Thymus (tissue), 11 donors: ENCODE data around the gene LRSAM1. TPM values are rescaled to one million over a fixed set of nuclear protein-coding genes. Genes with fewer than 3 reads are reported as not detected.

Experiments
- DNase-seq, 9 donors: peaks; one replicate each; pipeline ENCODE4 v3.0.0-alpha.2; 2013; ENCODE audit warnings: low spot score in 9 of 9, low read depth in 6 of 9, missing footprints in 1 of 9
- H3K27ac ChIP-seq, 2 donors: one replicate each; pipeline ENCODE4 v1.5.1; 2013; ENCODE audit warnings: control low read depth in 1 of 2, low read depth in 1 of 2, low read length in 1 of 2, mild to moderate bottlenecking in 1 of 2, moderate library complexity in 1 of 2
- H3K27me3 ChIP-seq, 2 donors: one replicate each; pipeline ENCODE4 v1.5.1; 2013; ENCODE audit warnings: low read length in 1 of 2; ENCODE audit not compliant: control insufficient read depth in 2 of 2, insufficient read depth in 1 of 2
- H3K36me3 ChIP-seq, 2 donors: one replicate each; pipeline ENCODE4 v1.5.1; 2013; ENCODE audit warnings: low read length in 1 of 2, mild to moderate bottlenecking in 1 of 2, moderate library complexity in 1 of 2; ENCODE audit not compliant: control insufficient read depth in 2 of 2, insufficient read depth in 2 of 2
- H3K4me1 ChIP-seq, 2 donors: one replicate each; pipeline ENCODE4 v1.5.1; 2013; ENCODE audit warnings: low read length in 2 of 2; ENCODE audit not compliant: control insufficient read depth in 2 of 2, insufficient read depth in 2 of 2
- H3K4me3 ChIP-seq, 2 donors: one replicate each; pipeline ENCODE4 v1.5.1; 2013; ENCODE audit warnings: low read length in 2 of 2, control low read depth in 1 of 2, mild to moderate bottlenecking in 1 of 2
- H3K9me3 ChIP-seq, 2 donors: one replicate each; pipeline ENCODE4 v1.5.1; 2013; ENCODE audit warnings: low read length in 1 of 2, mild to moderate bottlenecking in 1 of 2; ENCODE audit not compliant: control insufficient read depth in 2 of 2, insufficient read depth in 1 of 2
- WGBS: extraction: QIAGEN DNeasy Blood & Tissue Kit; methylation state at CpG from one replicate; pipeline ENCODE4 v1.1.7; 2013; 5-methylcytosine and 5-hydroxymethylcytosine counted together
- polyA plus RNA-seq: library from polyadenylated mRNA; stranded (reverse); fragments of 200-250 nt; gene quantifications from one replicate; pipeline ENCODE4 v1.2.3, GENCODE V29; 2013
- total RNA-seq: library from RNA; stranded (reverse); fragments of 120-200 nt; gene quantifications from one replicate; pipeline ENCODE4 v1.2.4, GENCODE V29; 2013
- donor health status: healthy.

LRSAM1 gene
- total and polyA plus RNA-seq, 2 donors = 4.1 to 24.1 TPM

DNA sequence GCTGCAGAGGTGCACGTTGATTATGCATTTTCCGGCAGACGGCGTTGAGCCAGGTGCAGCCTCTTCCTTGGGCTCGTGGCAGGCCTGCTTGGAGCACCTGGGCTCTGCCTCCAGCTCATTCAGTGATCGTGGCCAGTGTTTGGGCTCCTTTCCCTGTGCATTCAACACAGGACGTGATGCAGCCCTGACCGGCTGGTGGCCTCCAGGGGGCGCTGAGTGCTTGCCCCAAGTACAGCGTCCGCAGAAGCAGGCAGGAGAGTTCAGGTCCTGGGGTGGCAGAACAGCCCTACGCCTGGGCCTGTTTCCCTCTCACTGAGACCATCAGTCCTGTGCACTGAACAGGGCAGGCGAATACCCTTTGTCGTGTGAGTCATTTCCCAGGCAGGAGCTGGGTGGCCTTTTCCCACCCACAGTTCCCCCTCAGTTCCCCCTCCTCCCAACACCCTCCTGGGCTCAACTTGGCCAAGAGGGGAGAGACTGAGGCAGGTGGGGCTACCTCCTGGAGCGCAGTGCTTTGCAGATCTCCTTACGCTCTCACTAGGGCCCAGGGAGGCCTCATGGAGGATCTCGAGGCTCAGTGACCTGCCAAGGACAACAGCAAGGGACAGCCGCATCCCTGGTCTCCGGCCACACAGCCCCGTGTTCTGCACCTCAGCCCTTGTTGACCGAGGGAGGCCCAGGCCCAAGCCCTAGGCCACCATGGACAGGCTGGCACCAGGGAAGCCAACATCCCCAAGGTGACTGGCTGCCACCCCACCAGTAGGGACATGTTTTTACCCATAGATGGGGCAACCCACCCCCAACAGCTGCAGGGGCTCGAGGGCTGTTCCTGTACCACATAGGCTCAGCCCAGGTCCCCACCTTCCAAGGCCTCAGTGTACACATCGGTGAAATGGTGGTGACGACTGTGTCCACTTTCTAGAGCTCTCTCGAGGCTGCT lies 52.9 kb downstream of the LRSAM1 start:
- no peaks in the 10 kb centered on the region for H3K36me3 ChIP-seq
- no peak overlapping the region for H3K27ac ChIP-seq
- no peaks in the 10 kb centered on the region for H3K9me3 ChIP-seq
- no peaks in the 10 kb centered on the region for H3K27me3 ChIP-seq
- H3K4me3 ChIP-seq = no peak overlapping the region
- DNase-seq = peak; percentile 47 to 85 (median 71)
- peaks cover 0 to 2% of the 10 kb centered on the region in 2 donors for H3K4me1 ChIP-seq
- 72% methylated on average over 25 of the region's 25 CpGs for WGBS

DNA sequence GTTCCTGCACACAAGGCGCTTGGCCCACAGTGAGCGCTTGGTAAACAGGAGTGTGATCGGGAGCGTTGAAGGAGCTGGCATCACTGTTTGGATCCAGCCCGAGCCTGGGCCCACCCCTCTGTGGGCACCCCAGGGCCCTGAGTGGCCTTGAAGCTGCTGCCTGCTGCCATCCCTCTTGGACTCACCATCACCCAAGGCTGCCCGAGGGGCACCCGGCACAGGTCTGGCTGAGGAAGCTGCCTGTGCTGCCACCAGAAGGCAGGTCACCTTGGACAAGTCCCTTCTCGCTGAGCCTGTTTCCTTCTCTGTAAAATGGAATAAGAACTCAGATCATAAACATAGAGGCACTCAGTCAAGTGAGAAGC lies 53.6 kb downstream of the LRSAM1 start:
- H3K27me3 ChIP-seq = no peaks in the 10 kb centered on the region
- no peak overlapping the region for H3K27ac ChIP-seq
- DNase-seq = no peak
- no peaks in the 10 kb centered on the region for H3K9me3 ChIP-seq
- H3K4me3 ChIP-seq = no peak overlapping the region
- 97% methylated on average over 8 of the region's 8 CpGs for WGBS
- H3K4me1 ChIP-seq = peaks cover 0 to 2% of the 10 kb centered on the region in 2 donors
- no peaks in the 10 kb centered on the region for H3K36me3 ChIP-seq

DNA sequence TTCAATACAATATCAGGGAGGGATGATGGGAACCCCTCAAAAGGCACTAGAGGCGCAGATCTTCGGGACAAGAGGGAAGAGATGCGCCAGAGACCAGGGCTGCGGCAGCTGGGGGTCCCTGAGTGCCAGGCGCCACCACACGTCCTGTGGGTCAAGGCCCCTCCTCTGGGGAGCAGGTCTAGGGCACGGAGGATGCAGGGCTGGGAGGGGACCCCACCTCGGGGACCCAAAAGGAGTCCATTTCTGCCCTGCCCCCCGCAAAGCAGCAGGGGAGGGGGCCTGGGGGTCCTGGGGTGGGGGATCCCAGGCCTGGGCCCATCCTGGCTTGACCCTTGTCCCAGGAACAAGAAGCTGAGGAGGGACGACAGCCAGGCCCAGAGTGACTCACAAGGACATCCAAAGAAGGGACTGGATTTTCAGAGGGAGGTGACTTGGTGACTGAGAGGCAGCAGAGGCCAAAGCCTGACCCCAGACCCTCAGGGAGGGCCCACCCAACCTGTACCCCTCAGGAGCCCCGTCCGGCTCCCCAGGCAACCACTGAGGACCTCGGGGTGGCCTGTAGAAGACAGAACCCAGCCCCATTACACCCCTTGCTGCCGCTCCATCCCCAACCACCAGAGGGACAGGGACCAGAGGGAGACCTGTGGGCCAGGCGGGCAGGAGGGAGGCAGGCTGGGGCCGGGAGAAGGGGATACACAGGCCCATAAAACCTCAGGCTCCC lies 54.2 kb downstream of the LRSAM1 start:
- peak in 1 of 9 donors; percentile 9 for DNase-seq
- Histone ChIP-seq H3K36me3 (no peaks in the 10 kb centered on the region), H3K27me3 (no peaks in the 10 kb centered on the region), H3K4me1 (peaks cover 0 to 2% of the 10 kb centered on the region in 2 donors), H3K4me3 (no peak overlapping the region), H3K27ac (no peak overlapping the region), H3K9me3 (no peaks in the 10 kb centered on the region)
- WGBS = 85% methylated on average over 16 of the region's 16 CpGs

DNA sequence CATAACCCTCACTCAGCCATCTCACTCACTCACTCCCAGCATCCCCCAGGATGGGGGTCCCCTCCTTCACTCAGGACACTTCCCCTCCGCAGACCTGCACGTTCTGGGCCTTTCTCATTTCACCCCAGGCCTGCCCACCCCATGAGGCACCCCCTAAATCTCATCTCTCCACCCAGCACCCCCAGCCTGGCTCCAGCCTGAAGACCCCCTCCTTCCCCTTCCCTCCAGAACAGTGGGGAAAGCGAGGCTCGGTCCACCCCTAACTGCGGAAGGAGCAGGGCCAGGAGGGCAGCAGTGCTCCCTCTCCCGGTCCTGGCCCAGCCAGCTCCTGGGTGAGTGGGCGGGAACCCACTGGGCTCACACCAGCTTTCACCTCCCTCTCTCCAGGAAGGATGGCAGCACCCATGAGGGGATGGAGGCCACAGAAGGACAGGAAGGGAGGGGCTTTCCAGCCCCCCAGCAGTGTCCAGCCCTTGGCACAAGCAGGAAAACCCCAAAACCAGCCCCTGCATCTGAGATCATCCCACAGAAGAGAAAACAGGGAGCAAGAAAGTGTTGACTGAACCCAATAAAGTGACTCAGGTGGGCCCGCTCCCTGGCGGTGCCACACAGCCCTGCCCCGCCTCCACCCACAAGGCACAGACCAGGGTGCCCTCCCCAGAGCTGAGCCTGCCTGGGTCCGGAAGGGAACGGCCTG lies 55.0 kb downstream of the LRSAM1 start:
- WGBS = 97% methylated on average over 12 of the region's 12 CpGs
- no peaks in the 10 kb centered on the region for H3K9me3 ChIP-seq
- H3K4me1 ChIP-seq = peaks cover 0 to 2% of the 10 kb centered on the region in 2 donors
- no peaks in the 10 kb centered on the region for H3K27me3 ChIP-seq
- no peak overlapping the region for H3K4me3 ChIP-seq
- no peaks in the 10 kb centered on the region for H3K36me3 ChIP-seq
- no peak overlapping the region for H3K27ac ChIP-seq
- no peak for DNase-seq

DNA sequence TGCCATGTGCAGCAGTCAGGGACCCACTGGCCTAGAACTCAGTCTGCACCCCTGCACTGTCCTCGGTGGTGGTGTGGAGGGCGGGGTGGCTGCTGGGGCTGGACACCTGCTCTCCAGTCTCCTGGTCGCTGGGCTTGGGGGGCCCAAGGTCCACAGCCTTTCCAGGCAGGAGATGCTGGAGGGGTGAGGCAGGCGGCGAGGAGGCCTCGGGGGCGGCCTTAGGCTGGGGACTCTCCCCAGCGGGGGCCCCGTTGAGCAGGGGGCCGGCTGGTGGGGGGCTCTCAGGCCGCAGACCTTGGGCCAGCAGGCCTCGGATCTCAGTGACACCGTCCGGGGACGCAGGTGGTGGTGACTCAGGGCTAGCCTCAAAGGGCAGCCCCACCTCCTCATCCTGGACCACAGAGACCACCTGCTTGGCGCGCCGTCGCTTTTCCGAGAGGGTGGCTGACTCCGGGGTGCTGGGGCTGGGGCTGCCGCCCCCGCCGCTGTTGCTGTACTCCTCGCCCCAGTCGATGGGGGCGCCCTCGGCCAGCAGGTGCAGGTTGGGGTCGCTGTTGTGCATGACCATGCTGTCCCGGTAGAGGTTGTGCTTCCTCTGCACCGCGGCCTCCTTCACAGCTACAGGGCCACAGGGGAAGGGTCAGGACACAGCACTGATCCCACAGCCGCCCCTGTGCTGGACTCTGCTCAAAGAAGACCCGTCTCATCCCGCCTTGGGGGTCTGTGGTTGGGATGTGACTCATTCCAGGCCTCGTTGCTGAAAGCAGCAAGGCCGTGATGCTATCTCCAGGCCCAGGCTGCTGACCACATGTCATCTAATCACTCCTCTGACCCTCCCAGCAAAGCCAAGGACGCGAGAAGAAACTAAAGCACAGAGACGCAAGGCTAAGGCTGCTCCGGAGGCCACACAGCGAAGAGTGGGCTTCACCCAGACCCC lies 55.8 kb downstream of the LRSAM1 start:
- Histone ChIP-seq H3K9me3 (no peaks in the 10 kb centered on the region), H3K27ac (no peak overlapping the region), H3K4me1 (peaks cover 0 to 2% of the 10 kb centered on the region in 2 donors), H3K36me3 (no peaks in the 10 kb centered on the region), H3K4me3 (no peak overlapping the region), H3K27me3 (no peaks in the 10 kb centered on the region)
- 96% methylated on average over 42 of the region's 42 CpGs for WGBS
- no peak for DNase-seq

DNA sequence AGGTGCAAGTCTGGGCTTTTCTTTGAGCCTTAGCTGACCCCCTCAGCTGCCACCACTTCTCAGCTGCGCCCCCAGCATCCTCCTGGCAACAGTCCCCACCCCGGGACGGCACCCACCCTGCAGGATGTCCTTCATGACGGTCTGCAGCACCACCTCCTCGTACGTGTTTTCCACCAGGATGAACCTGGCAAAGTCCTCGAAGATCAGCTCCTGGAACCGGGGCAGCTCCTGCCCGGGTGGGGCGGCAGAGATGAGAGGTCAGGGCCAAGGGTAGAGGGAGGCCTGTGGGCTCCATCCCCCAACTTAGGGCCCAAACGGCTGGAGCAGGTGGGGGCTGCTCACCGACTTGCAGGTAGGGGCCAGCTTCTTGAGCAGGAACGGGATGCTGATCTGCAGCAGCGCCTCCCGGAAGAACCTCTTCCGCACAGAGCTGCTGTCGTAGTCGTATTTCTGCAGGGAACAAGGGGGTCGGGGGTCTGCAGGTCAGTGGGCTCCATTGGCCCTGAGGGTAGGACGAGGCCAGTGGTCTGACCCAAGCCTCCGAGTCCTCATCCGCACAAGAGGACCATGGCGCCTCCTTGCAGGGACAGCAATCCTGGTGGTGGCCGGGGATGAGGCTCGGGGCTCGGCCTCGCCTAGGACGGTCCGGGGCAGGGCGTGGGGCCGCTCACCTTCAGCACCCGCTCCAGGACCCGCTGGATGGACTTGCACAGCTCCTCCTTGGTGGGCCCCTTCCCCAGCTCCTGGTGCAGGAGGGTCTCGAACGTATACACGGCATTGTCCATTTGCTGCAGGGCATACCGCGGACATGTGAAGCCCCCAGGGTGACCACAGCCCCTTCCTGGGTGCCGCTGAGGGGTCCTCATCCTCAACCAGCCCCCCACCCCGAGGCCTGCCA lies 56.7 kb downstream of the LRSAM1 start:
- no peak for DNase-seq
- H3K9me3 ChIP-seq = no peaks in the 10 kb centered on the region
- H3K27me3 ChIP-seq = no peaks in the 10 kb centered on the region
- H3K4me1 ChIP-seq = peaks cover 0 to 2% of the 10 kb centered on the region in 2 donors
- no peak overlapping the region for H3K27ac ChIP-seq
- H3K36me3 ChIP-seq = no peaks in the 10 kb centered on the region
- H3K4me3 ChIP-seq = no peak overlapping the region
- WGBS = 97% methylated on average over 40 of the region's 40 CpGs

DNA sequence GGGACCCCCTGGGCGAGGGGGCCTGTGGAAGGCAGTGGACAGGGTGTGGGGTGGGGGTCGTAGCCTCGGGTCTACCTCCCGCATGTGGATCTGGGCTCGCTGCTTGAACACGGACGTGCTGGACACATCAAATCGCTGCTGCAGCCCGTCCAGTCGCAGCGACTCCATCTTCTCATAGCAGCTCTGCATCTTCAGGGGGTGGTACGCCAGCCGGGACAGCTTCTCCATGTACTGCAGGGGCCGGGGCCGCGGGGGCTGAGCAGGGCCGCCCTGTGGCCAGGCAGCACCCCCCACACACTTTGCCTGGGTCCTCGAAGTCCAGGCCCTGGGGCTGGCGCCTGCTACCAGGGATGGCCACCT lies 57.6 kb downstream of the LRSAM1 start:
- no peak for DNase-seq
- Histone ChIP-seq H3K36me3 (no peaks in the 10 kb centered on the region), H3K27ac (no peak overlapping the region), H3K4me3 (no peak overlapping the region), H3K4me1 (peaks cover 0 to 2% of the 10 kb centered on the region in 2 donors), H3K9me3 (no peaks in the 10 kb centered on the region), H3K27me3 (no peaks in the 10 kb centered on the region)
- 98% methylated on average over 19 of the region's 19 CpGs for WGBS
